GM18519 (cell line): Measurements from ENCODE around the gene CORO7.

Experiments used
- ATAC-seq: cut with Tn5 transposase; IDR thresholded peaks from one replicate; pipeline ENCODE4 v1.9.1; 2021; ENCODE audit warnings: mild to moderate bottlenecking, moderate library complexity; ENCODE audit not compliant: unreplicated experiment, low FRiP score

CORO7 gene

GRCh38 chr16:4313563-4314531 lies 102.5 kb downstream of the CORO7 start:
- ATAC-seq, result no peak

- no peak for ATAC-seq
Measured at GRCh38 chr16:4309833-4310266, 106.5 kb downstream of the CORO7 start.

GRCh38 chr16:4309102-4309832 lies 107.1 kb downstream of the CORO7 start:
- no peak for ATAC-seq

GRCh38 chr16:4307215-4308037 lies 109.0 kb downstream of the CORO7 start:
- peak; percentile 85 for ATAC-seq

GRCh38 chr16:4306470-4307214 lies 109.8 kb downstream of the CORO7 start:
- no peak for ATAC-seq
